Measurements from ENCODE around the gene POU2F3.

The POU2F3 gene

DNA sequence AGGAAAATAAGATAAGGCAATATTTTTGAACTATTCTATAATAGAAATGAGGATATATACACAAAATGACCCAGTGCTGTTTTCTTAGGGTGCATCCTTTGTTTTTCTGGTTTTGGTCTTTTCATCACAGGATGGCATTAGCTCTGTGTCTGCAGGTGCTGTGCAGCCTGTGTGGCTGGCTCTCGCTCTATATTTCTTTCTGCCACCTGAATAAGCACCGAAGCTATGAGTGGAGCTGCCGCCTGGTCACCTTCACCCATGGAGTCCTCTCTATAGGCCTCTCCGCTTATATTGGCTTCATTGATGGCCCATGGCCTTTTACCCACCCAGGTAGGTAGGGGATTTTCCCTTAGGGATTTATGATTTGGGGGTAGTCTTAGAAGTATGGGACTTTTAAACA, 87.4 kb downstream of the POU2F3 start:
- TF ChIP-seq SIN3A (IDR thresholded peaks at IDR 0.05; ENCODE audit: borderline replicate concordance, insufficient read depth, low read length) (no peak), POLR2AphosphoS5 (IDR thresholded peaks at IDR 0.05; ENCODE audit: low read depth, low read length) (no peak), TAF1 (IDR thresholded peaks at IDR 0.05; ENCODE audit: borderline replicate concordance, insufficient read depth, low read length) (no peak), FOXP2 (optimal IDR thresholded peaks at IDR 0.05; ENCODE audit: borderline replicate concordance, extremely low read depth, extremely low read length, insufficient read depth) (no peak)
- TF ChIP-seq, protein P1, sequence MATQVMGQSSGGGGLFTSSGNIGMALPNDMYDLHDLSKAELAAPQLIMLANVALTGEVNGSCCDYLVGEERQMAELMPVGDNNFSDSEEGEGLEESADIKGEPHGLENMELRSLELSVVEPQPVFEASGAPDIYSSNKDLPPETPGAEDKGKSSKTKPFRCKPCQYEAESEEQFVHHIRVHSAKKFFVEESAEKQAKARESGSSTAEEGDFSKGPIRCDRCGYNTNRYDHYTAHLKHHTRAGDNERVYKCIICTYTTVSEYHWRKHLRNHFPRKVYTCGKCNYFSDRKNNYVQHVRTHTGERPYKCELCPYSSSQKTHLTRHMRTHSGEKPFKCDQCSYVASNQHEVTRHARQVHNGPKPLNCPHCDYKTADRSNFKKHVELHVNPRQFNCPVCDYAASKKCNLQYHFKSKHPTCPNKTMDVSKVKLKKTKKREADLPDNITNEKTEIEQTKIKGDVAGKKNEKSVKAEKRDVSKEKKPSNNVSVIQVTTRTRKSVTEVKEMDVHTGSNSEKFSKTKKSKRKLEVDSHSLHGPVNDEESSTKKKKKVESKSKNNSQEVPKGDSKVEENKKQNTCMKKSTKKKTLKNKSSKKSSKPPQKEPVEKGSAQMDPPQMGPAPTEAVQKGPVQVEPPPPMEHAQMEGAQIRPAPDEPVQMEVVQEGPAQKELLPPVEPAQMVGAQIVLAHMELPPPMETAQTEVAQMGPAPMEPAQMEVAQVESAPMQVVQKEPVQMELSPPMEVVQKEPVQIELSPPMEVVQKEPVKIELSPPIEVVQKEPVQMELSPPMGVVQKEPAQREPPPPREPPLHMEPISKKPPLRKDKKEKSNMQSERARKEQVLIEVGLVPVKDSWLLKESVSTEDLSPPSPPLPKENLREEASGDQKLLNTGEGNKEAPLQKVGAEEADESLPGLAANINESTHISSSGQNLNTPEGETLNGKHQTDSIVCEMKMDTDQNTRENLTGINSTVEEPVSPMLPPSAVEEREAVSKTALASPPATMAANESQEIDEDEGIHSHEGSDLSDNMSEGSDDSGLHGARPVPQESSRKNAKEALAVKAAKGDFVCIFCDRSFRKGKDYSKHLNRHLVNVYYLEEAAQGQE (IDR thresholded peaks at IDR 0.05; ENCODE audit: insufficient read depth in 1 of 2, low read depth in 2 of 2, low read length in 2 of 2): no peak

DNA sequence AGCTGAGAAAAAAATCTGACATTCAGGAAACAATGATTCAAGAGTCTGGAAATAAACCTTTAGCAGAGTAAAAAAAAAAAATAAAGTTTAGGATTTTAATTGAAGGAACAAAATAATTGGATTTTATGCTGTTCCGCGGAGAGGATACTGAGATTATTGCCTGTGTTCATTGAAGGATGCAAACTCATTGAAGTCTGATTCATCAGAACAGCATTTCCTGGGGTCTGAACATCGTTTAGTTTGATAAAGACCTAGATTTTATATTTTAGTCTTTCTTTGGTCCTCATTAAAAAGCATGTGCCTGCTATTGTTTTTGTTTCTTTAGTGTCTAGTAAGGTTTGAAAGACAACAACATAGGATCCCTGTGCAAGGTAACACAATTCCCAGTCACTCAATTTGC, 89.6 kb downstream of the POU2F3 start:
- TF ChIP-seq, protein P1 (IDR thresholded peaks at IDR 0.05; ENCODE audit: insufficient read depth in 1 of 2, low read depth in 2 of 2, low read length in 2 of 2): no peak
- TF ChIP-seq POLR2AphosphoS5 (IDR thresholded peaks at IDR 0.05; ENCODE audit: low read depth, low read length) (no peak), TAF1 (IDR thresholded peaks at IDR 0.05; ENCODE audit: borderline replicate concordance, insufficient read depth, low read length) (no peak), FOXP2 (optimal IDR thresholded peaks at IDR 0.05; ENCODE audit: borderline replicate concordance, extremely low read depth, extremely low read length, insufficient read depth) (no peak), SIN3A (IDR thresholded peaks at IDR 0.05; ENCODE audit: borderline replicate concordance, insufficient read depth, low read length) (no peak)

DNA sequence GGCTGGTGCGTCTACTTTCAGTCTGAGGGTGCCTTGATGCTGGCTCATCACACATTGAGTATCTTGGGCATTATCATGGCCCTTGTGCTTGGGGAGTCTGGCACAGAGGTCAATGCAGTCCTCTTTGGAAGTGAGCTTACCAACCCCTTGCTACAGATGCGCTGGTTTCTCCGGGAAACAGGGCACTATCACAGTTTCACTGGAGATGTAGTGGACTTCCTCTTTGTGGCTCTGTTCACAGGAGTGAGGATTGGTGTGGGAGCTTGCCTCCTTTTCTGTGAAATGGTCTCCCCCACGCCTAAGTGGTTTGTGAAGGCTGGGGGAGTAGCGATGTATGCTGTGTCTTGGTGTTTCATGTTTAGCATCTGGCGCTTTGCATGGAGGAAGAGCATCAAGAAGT, 90.1 kb downstream of the POU2F3 start:
- TF ChIP-seq TAF1 (IDR thresholded peaks at IDR 0.05; ENCODE audit: borderline replicate concordance, insufficient read depth, low read length) (no peak), SIN3A (IDR thresholded peaks at IDR 0.05; ENCODE audit: borderline replicate concordance, insufficient read depth, low read length) (no peak), FOXP2 (optimal IDR thresholded peaks at IDR 0.05; ENCODE audit: borderline replicate concordance, extremely low read depth, extremely low read length, insufficient read depth) (no peak), POLR2AphosphoS5 (IDR thresholded peaks at IDR 0.05; ENCODE audit: low read depth, low read length) (no peak)
- TF ChIP-seq, protein P1 (IDR thresholded peaks at IDR 0.05; ENCODE audit: insufficient read depth in 1 of 2, low read depth in 2 of 2, low read length in 2 of 2): no peak

DNA sequence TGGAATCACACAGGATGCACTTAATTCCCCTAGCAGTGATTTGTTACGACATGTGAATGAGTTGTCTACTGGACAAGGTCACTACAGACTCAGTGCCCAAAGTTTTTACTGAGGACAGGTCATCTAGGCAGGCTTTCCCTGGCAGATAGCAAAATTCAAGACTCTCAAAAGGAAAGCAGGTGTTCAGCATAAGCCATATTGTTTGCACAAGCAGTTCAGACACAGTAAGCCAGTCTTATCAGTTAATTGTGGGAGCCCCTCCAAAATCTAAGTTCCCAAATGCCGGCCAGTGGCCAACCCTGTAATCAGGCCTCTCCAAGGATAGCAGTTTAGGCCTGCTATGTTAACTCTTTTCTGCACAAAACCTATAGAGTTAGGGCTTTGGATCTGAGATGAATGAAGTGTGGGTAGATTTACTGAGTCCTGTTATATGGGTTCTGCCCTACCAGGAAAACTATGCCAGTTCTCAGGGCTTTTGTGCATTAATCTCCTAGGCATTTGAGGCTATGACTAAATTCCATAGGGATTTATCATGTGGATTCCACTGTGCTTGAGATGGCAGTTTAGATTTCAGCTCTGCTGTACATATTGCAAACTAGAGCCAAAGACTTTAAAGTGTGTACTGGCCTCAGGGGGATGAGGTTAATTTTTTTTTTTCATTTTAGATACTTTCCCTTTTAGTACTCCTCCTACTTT, 91.5 kb downstream of the POU2F3 start:
- TF ChIP-seq SIN3A (IDR thresholded peaks at IDR 0.05; ENCODE audit: borderline replicate concordance, insufficient read depth, low read length) (no peak), POLR2AphosphoS5 (IDR thresholded peaks at IDR 0.05; ENCODE audit: low read depth, low read length) (no peak), TAF1 (IDR thresholded peaks at IDR 0.05; ENCODE audit: borderline replicate concordance, insufficient read depth, low read length) (no peak), FOXP2 (optimal IDR thresholded peaks at IDR 0.05; ENCODE audit: borderline replicate concordance, extremely low read depth, extremely low read length, insufficient read depth) (no peak)

DNA sequence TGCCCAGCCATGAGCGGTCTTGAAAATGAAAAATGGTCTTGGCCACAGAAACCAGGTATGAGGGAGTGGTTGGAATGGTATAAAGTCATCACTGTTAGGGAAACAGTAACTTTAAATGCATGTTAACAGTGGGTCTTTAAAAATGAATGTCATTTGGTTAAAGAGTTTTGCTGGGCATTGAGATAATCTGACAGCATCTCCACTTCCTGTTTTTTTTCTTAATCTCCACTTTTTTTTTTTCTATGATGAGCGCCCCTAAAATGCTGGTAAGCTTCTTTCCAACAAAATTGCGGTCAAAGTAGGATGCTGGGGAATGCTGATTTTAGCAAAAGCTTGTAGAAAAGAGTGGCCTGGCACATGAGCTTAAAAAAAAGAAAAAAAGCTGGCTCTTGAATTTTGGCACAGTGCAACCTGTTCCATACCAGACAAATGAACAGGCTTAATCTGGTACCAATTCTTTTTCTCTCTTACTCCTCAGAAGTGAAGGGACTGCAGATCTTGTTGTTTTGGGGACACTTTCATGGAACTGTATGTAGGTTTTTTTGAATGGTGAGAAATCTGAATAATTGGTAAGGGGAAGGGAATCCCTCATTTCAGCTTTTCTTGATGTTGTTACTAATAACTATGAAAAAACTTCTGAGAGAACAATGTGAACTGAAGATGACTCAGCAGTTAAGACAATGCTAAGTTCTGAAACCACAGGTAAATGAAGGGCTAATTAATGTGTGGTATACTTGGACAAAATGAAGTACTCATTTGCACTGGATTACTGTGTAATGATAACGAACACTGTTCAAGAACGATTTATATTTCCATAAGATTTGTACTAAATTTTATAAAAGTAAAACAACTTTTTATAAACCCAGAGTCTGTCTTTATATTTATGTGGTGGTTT, 93.1 kb downstream of the POU2F3 start:
- TF ChIP-seq FOXP2 (optimal IDR thresholded peaks at IDR 0.05; ENCODE audit: borderline replicate concordance, extremely low read depth, extremely low read length, insufficient read depth) (no peak), POLR2AphosphoS5 (IDR thresholded peaks at IDR 0.05; ENCODE audit: low read depth, low read length) (no peak)
